Cardiac muscle cell (in vitro differentiated cells and primary cell): ENCODE results near the gene DCTD. TPM values are rescaled to one million over a fixed set of nuclear protein-coding genes. Genes with fewer than 3 reads are reported as not detected.

Experiments
- DNase-seq, 2 donors: peaks; one replicate each; pipeline versions ENCODE4 v3.0.0 to v3.0.0-alpha.2; 2010 to 2017; ENCODE audit warnings: low read depth in 1 of 2, low spot score in 1 of 2
- H3K27ac ChIP-seq: fragments of 200-600 bp; sonication (generic); 2 replicates; pipeline ENCODE4 v1.5.1; 2016
- H3K27me3 ChIP-seq: fragments of 200-600 bp; sonication (generic); 2 replicates; pipeline ENCODE4 v1.6.0; 2016; ENCODE audit warnings: control low read depth
- H3K36me3 ChIP-seq: fragments of 200-600 bp; sonication (generic); 2 replicates; pipeline ENCODE4 v1.5.1; 2016; ENCODE audit warnings: control low read depth
- H3K4me1 ChIP-seq: fragments of 200-600 bp; sonication (generic); 2 replicates; pipeline ENCODE4 v1.8.1; 2017; ENCODE audit warnings: low read depth, mild to moderate bottlenecking, mixed run types
- H3K4me3 ChIP-seq: fragments of 200-600 bp; sonication (generic); 2 replicates; pipeline ENCODE4 v1.5.1; 2016; ENCODE audit warnings: mild to moderate bottlenecking
- H3K9me3 ChIP-seq: fragments of 200-600 bp; sonication (generic); 2 replicates; pipeline ENCODE4 v1.5.1; 2017; ENCODE audit warnings: low read depth, mild to moderate bottlenecking, control low read depth
- polyA plus RNA-seq: library from polyadenylated mRNA; unstranded; fragments of >200 nt; fragmentation: Nextera tagmentation; extraction: Ambion mirVana; gene quantifications from 2 replicates; pipeline ENCODE4 v1.2.1, GENCODE V29; 2016
- total RNA-seq: library from RNA; depleted of rRNA; stranded (reverse); fragments of >200 nt; gene quantifications from 2 replicates; pipeline ENCODE4 v1.2.3, GENCODE V29; 2016
- TF ChIP-seq, protein P1 (sequence below): IDR thresholded peaks from 2 replicates; pipeline ENCODE4 v1.5.1; 2012; ENCODE audit warnings: low read depth, mild to moderate bottlenecking, low read length

DCTD gene
- total and polyA plus RNA-seq, 2 experiments from 2014 or later, result 55.4 to 73.6 TPM

DNA sequence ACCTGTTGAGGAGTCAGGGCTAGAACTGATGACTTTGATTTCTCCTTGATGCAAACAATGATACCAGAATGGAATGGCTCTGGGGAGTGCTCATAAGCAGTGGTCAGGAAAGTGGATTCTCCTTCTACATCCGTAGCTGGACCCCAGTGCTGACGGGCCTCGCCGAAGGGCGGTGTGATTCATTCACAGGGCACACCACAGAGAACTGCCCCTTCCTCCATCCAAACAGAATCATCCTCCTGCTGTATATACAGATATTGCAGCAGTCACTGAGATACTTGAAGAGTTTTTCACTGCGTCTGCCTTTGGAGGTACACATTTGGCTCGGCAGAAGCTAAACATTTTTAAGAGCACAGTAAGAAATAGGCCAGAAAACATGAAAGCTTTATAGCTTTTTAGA is 7.3 kb upstream of the DCTD start:
- DNase-seq, result no peak

DNA sequence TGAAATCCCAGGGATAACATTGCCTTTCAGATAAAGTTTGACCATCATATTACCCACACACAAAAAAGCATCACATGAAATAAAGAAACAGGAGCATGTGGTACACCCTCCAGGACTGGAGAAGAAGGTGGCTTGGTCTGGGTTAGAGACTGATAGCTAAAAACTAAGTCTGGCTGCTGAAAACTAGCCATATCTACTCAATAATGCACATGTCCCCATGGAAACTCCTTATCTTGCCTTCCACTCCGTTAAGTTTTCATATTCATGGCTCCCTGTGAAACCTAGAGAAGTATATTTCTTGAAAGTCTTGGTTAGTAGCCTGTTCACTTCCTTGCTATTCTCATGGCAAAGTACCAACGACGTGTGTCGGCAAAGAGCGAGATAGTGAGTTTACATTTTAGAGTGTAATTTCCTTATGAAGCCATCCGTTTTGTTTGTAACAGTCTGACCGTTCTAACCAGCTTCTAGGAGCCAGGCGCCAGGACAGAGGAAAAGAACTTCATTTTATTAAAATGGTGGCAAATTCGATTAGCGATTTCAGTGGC is 6.7 kb upstream of the DCTD start:
- Histone ChIP-seq H3K9me3 (no peaks in the 10 kb centered on the region), H3K27ac (no peak overlapping the region), H3K4me3 (no peak overlapping the region), H3K36me3 (no peaks in the 10 kb centered on the region), H3K4me1 (no peaks in the 10 kb centered on the region), H3K27me3 (no peaks in the 10 kb centered on the region)
- DNase-seq, result peak in 1 of 2 donors; percentile 21
- TF ChIP-seq, protein P1, sequence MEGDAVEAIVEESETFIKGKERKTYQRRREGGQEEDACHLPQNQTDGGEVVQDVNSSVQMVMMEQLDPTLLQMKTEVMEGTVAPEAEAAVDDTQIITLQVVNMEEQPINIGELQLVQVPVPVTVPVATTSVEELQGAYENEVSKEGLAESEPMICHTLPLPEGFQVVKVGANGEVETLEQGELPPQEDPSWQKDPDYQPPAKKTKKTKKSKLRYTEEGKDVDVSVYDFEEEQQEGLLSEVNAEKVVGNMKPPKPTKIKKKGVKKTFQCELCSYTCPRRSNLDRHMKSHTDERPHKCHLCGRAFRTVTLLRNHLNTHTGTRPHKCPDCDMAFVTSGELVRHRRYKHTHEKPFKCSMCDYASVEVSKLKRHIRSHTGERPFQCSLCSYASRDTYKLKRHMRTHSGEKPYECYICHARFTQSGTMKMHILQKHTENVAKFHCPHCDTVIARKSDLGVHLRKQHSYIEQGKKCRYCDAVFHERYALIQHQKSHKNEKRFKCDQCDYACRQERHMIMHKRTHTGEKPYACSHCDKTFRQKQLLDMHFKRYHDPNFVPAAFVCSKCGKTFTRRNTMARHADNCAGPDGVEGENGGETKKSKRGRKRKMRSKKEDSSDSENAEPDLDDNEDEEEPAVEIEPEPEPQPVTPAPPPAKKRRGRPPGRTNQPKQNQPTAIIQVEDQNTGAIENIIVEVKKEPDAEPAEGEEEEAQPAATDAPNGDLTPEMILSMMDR, result no peak

More for the DNA sequence above, 7.3 kb upstream of the DCTD start:
- Histone ChIP-seq H3K9me3 (no peaks in the 10 kb centered on the region), H3K4me1 (no peaks in the 10 kb centered on the region), H3K36me3 (no peaks in the 10 kb centered on the region), H3K27me3 (no peaks in the 10 kb centered on the region), H3K4me3 (no peak overlapping the region), H3K27ac (no peak overlapping the region)
- TF ChIP-seq, protein P1, result no peak

DNA sequence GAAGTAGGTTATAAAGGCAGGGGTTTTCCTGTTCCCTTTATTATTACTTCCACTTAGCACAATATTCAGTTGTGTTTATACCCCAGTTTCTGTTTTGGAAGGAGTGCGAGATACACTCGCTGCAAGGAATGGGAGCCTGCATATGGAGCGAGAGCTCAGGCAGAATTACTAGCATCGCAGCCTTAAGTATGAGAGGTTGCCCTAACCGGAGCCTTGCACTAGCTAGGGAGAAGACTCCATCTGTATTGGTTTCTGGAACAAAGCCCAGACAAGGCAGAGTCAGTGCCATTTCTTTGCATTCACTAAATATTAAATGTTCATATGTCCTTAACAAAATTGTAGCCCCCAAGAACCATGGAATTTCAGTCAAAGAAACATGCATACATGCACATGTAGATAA is 6.2 kb upstream of the DCTD start:
- Histone ChIP-seq H3K36me3 (no peaks in the 10 kb centered on the region), H3K4me3 (no peak overlapping the region), H3K9me3 (no peaks in the 10 kb centered on the region), H3K27ac (no peak overlapping the region), H3K27me3 (no peaks in the 10 kb centered on the region), H3K4me1 (no peaks in the 10 kb centered on the region)
- peak in 1 of 2 donors; percentile 39 for DNase-seq
- TF ChIP-seq, protein P1, result no peak

DNA sequence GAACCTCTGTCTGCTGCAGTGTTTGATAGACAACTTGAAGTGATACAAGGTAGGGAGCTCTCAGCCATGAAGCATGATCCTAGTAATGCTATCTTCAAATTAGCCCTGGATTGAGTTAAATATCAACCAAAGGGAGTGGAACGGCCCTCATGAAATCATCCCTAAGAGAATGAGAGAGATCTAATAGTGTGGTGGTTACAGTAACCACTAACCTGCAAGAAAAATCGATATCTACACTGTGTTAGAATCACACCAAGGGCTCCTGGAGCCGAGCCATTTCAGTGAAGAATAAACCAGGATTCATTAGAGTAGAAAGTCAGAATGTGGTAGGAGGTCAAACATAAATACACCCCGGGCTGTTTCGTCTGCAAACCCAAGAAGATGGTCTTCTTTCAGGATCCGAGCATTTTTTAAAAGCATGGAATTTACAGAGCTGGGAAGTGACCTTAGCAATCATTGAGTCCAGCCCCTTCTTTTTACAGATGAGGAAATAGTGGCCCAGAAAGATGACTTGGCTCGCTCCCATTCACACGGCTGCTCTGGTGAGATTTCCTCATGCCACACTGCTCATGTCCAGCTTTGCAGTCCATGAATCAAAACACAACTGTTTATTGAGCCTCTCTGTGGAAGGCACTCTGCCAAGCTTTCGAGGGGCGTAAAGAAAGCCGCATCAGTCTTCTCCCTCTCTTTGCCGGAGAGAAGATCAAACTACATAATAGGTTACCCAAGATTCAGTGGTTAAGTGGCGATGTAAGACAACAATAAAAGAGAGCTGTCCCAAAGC is 5.5 kb upstream of the DCTD start:
- H3K27me3 ChIP-seq, result no peaks in the 10 kb centered on the region
- TF ChIP-seq, protein P1, result no peak
- no peak overlapping the region for H3K27ac ChIP-seq
- H3K9me3 ChIP-seq, result no peaks in the 10 kb centered on the region
- H3K4me3 ChIP-seq, result no peak overlapping the region
- peak in 1 of 2 donors; percentile 57 for DNase-seq
- no peaks in the 10 kb centered on the region for H3K36me3 ChIP-seq
- H3K4me1 ChIP-seq, result no peaks in the 10 kb centered on the region

DNA sequence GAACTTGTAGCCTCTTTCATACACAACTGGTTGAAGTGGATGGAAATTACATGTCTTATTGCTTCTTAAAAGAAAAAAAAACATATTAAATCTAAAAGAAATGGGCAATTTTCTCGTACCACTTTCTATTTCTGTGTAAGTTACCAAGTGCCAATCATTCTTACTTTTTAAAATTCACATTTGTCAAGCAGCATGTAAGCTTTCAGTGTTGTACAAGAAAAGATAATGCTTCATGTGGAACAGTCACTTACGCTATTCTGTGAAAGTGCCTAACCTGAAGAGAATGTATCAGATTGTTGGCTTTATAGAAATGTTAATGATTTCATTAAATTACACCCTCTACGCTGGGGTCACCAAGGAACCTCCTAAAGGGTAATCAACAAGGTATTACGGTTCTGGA is 4.4 kb upstream of the DCTD start:
- Histone ChIP-seq H3K4me1 (no peaks in the 10 kb centered on the region), H3K27me3 (no peaks in the 10 kb centered on the region), H3K9me3 (no peaks in the 10 kb centered on the region), H3K27ac (no peak overlapping the region), H3K36me3 (no peaks in the 10 kb centered on the region), H3K4me3 (no peak overlapping the region)
- DNase-seq, result no peak
- TF ChIP-seq, protein P1, result no peak
